A549 (cell line): ENCODE results near the gene SOX13. TPM values are rescaled to one million over a fixed set of nuclear protein-coding genes. Genes with fewer than 3 reads are reported as not detected.

Source experiments
- ATAC-seq, 2 experiments: fragments of 200-7000 bp in 1 of 2; fragments of >200 bp in 1 of 2; cut with Nextera tagmentation in 1 of 2; cut with Tn5 transposase in 1 of 2; 3 replicates each; pipeline versions ENCODE4 v1.8.0 to v1.9.1; 2018 to 2020; ENCODE audit warnings: mild to moderate bottlenecking in 1 of 2, moderate library complexity in 1 of 2
- CTCF ChIA-PET: fragments of 300-600 bp; sonication (Branson Sonifier 250); formaldehyde crosslinking; extraction: SDS; loops from one replicate; lab custom pipeline; 2021; ENCODE audit warnings: antibody characterized with exemption, inconsistent platforms; lab: Yijun Ruan, JAX
- POLR2A ChIA-PET: fragments of 350-600 bp; formaldehyde crosslinking; extraction: SDS; loops from one replicate; lab custom pipeline; 2021; ENCODE audit warnings: antibody characterized with exemption, inconsistent platforms; lab: Yijun Ruan, JAX
- DNase-seq, 2 experiments: peaks; one replicate each; pipeline versions ENCODE4 v3.0.0 to v3.0.0-alpha.2; 2011 to 2016; ENCODE audit warnings: low read depth in 1 of 2, low spot score in 1 of 2
- FAIRE-seq: peaks from 2 replicates; lab custom pipeline; 2011; peaks lifted over from hg19 to GRCh38; lab: Jason Lieb, UNC
- H3K27ac ChIP-seq, 2 experiments: fragments of >200 bp; sonication (Bioruptor Twin); formaldehyde crosslinking; 3 replicates each; pipeline ENCODE4 v1.5.1; 2016 to 2017
- H3K4me1 ChIP-seq: fragments of >200 bp; sonication (Bioruptor Twin); formaldehyde crosslinking; 3 replicates; pipeline ENCODE4 v1.6.1; 2016
- H3K4me2 ChIP-seq: fragments of >200 bp; sonication (Bioruptor Twin); formaldehyde crosslinking; 3 replicates; pipeline ENCODE4 v1.6.1; 2016
- H3K4me3 ChIP-seq: fragments of >200 bp; sonication (Bioruptor Twin); formaldehyde crosslinking; 3 replicates; pipeline ENCODE4 v1.5.1; 2016
- H3K9me3 ChIP-seq: fragments of >200 bp; sonication (Bioruptor Twin); formaldehyde crosslinking; 3 replicates; pipeline ENCODE4 v1.6.1; 2016
- CTCF ChIP-seq: fragments of >200 bp; sonication (Bioruptor Twin); formaldehyde crosslinking; IDR thresholded peaks from 3 replicates; pipeline ENCODE4 v1.5.1; 2016
- GATA3 ChIP-seq: IDR thresholded peaks from 2 replicates; pipeline ENCODE4 v1.6.1; 2012; ENCODE audit warnings: borderline replicate concordance
- JUN ChIP-seq, 2 experiments: fragments of >200 bp; sonication (Bioruptor Twin); formaldehyde crosslinking; IDR thresholded peaks; 2 replicates in 1 of 2; 3 replicates in 1 of 2; pipeline ENCODE4 v1.6.1; 2016 to 2017
- JUNB ChIP-seq: fragments of >200 bp; sonication (Bioruptor Twin); formaldehyde crosslinking; IDR thresholded peaks from 2 replicates; pipeline ENCODE4 v1.6.1; 2016
- KDM5A ChIP-seq: fragments of 200-600 bp; sonication (generic); IDR thresholded peaks from 2 replicates; pipeline ENCODE4 v1.6.1; 2016; ENCODE audit warnings: antibody characterized with exemption, mild to moderate bottlenecking
- MAFK ChIP-seq: fragments of 450-650 bp; IDR thresholded peaks from 2 replicates; pipeline ENCODE4 v1.6.1; 2014; ENCODE audit not compliant: partially characterized antibody
- MYC ChIP-seq: IDR thresholded peaks from 2 replicates; pipeline ENCODE4 v1.6.1; 2012; ENCODE audit warnings: mild to moderate bottlenecking, inconsistent platforms, low read length, improper control_type of control experiment, borderline replicate concordance
- NR3C1 ChIP-seq: fragments of >200 bp; sonication (Bioruptor Twin); formaldehyde crosslinking; IDR thresholded peaks from 3 replicates; pipeline ENCODE4 v1.6.1; 2017
- PHF8 ChIP-seq: fragments of 200-600 bp; sonication (generic); IDR thresholded peaks from 2 replicates; pipeline ENCODE4 v1.6.1; 2016; ENCODE audit warnings: low read depth, mild to moderate bottlenecking, antibody characterized with exemption, moderate library complexity, borderline replicate concordance
- POLR2AphosphoS2 ChIP-seq: conservative IDR thresholded peaks from 2 replicates; pipeline ENCODE4 v1.6.1; 2012; ENCODE audit warnings: low read length, improper control_type of control experiment, inconsistent platforms
- RAD21 ChIP-seq, 2 experiments: fragments of >200 bp in 1 of 2; sonication (Bioruptor Twin) in 1 of 2; formaldehyde crosslinking in 1 of 2; IDR thresholded peaks in 1 of 2; conservative IDR thresholded peaks in 1 of 2; 2 replicates in 1 of 2; 3 replicates in 1 of 2; pipeline ENCODE4 v1.6.1; 2012 to 2018; ENCODE audit warnings: inconsistent platforms in 1 of 2
- RCOR1 ChIP-seq: fragments of 150-350 bp; IDR thresholded peaks from 2 replicates; pipeline ENCODE4 v1.6.1; 2014; ENCODE audit warnings: antibody characterized with exemption, low read length, low read depth
- REST ChIP-seq: fragments of 200-600 bp; sonication (generic); IDR thresholded peaks from 2 replicates; pipeline ENCODE4 v1.6.1; 2016; ENCODE audit warnings: antibody characterized with exemption, mild to moderate bottlenecking, moderate library complexity
- RNF2 ChIP-seq: fragments of 200-600 bp; sonication (generic); IDR thresholded peaks from 2 replicates; pipeline ENCODE4 v1.6.1; 2016; ENCODE audit warnings: low read depth, mild to moderate bottlenecking, antibody characterized with exemption, moderate library complexity, borderline replicate concordance
- SMC3 ChIP-seq: fragments of >200 bp; sonication (Bioruptor Twin); formaldehyde crosslinking; IDR thresholded peaks from 3 replicates; pipeline ENCODE4 v1.6.1; 2018; ENCODE audit warnings: inconsistent platforms
- TP53 ChIP-seq: fragments of 250-450 bp; sonication (Bioruptor Pico); IDR thresholded peaks from 2 replicates; pipeline ENCODE4 v1.5.0; 2021; ENCODE audit warnings: mild to moderate bottlenecking, moderate library complexity
- ZSCAN20 ChIP-seq: fragments of 250-450 bp; sonication (Bioruptor Pico); IDR thresholded peaks from 2 replicates; pipeline ENCODE4 v1.8.0; 2022; ENCODE audit warnings: mild to moderate bottlenecking, moderate library complexity
- WGBS: methylation state at CpG from one replicate; pipeline ENCODE4 v1.1.6; 2017; ENCODE audit errors: missing lambda C conversion rate; 5-methylcytosine and 5-hydroxymethylcytosine counted together
- polyA plus RNA-seq, 4 experiments: library from polyadenylated mRNA; depleted of rRNA in 3 of 4; stranded (reverse); fragments of >200 nt; fragmentation: RNase III in 1 of 4; extraction: RNeasy Plus Mini Kit Qiagen cat#74134 plus additional on column Dnase treatment in 1 of 4; gene quantifications; 2 replicates in 3 of 4; 3 replicates in 1 of 4; pipeline ENCODE4 v1.2.3, GENCODE V29; 2011 to 2017
- TF ChIP-seq, protein P1 (sequence below): IDR thresholded peaks from 2 replicates; pipeline ENCODE4 v1.6.1; 2012

SOX13 gene
- polyA plus RNA-seq, 2 of the 4 experiments (the other 2 are of a cell fraction), result 6.8 to 9.8 TPM

- TF ChIP-seq RAD21 (conservative IDR thresholded peaks at IDR 0.05 in 1 of 2, IDR thresholded peaks at IDR 0.05 in 1 of 2), result no peak
- no peak for TF ChIP-seq PHF8
- no peak for TF ChIP-seq JUNB
- TF ChIP-seq MYC, result no peak
- no peak for TF ChIP-seq TP53
- TF ChIP-seq CTCF, result no peak
- TF ChIP-seq MAFK, result no peak
- no peak for TF ChIP-seq ZSCAN20 (CRISPR knock-in tag)
- TF ChIP-seq RNF2, result no peak
- no peak for TF ChIP-seq SMC3
- no peak for TF ChIP-seq REST
- H3K9me3 ChIP-seq, result no peaks in the 10 kb centered on the region
- peaks cover 38% of the 10 kb centered on the region for H3K4me1 ChIP-seq
- ATAC-seq, result no peak
- POLR2A ChIA-PET, result no interaction called here
- H3K4me2 ChIP-seq, result no peak overlapping the region
- no peak for FAIRE-seq
- no peak overlapping the region for H3K4me3 ChIP-seq
- no peak for DNase-seq
- WGBS, result 93% methylated on average over 4 of the region's 4 CpGs
- H3K27ac ChIP-seq, result no peak overlapping the region
- CTCF ChIA-PET, result interaction anchor here (4.4 to 4.6 kb wide), 3 partner anchors 53 to 205 kb away, joined by 28 to 53 read pairs (median 28); no protein-coding TSS in a partner anchor
Measured at GRCh38 chr1:204075890-204076846, 3.3 kb downstream of the SOX13 start.

DNA sequence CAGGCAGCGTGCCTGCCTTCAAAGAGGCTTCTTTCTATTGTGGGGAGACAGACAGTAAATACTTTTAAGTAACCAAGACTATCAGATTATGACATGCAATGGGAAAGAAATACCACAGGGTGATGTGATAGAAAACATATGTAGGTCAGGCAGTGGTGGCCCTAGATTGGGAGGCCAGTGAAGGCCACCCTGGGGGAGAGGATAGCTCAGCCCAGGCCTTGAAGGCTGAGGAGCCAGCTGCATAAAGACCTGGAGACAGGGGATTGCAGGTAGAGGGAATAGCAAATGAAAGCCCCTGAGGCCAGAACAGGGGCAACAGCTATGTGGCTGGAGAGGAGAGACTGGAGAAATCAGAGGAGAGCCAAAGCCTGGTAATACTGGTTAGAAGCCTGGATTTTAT is 4.0 kb downstream of the SOX13 start:
- WGBS, result 100% methylated on average over 1 of the region's 1 CpG
- Histone ChIP-seq H3K27ac (no peak overlapping the region), H3K9me3 (no peaks in the 10 kb centered on the region), H3K4me1 (peaks cover 41% of the 10 kb centered on the region), H3K4me3 (no peak overlapping the region), H3K4me2 (no peak overlapping the region)
- POLR2A ChIA-PET, result no interaction called here
- no peak for TF ChIP-seq REST
- no peak for TF ChIP-seq RAD21 (conservative IDR thresholded peaks at IDR 0.05 in 1 of 2, IDR thresholded peaks at IDR 0.05 in 1 of 2)
- TF ChIP-seq POLR2AphosphoS2, result no peak
- TF ChIP-seq JUN (IDR thresholded peaks at IDR 0.05), result no peak
- no peak for TF ChIP-seq NR3C1
- TF ChIP-seq, protein P1, sequence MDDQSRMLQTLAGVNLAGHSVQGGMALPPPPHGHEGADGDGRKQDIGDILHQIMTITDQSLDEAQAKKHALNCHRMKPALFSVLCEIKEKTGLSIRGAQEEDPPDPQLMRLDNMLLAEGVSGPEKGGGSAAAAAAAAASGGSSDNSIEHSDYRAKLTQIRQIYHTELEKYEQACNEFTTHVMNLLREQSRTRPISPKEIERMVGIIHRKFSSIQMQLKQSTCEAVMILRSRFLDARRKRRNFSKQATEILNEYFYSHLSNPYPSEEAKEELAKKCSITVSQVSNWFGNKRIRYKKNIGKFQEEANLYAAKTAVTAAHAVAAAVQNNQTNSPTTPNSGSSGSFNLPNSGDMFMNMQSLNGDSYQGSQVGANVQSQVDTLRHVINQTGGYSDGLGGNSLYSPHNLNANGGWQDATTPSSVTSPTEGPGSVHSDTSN, result no peak
- no peak for TF ChIP-seq RCOR1
- no peak for TF ChIP-seq KDM5A
- no peak for TF ChIP-seq GATA3
- CTCF ChIA-PET, result interaction anchor here (4.6 kb wide), 1 partner anchor 205 kb away, joined by 28 read pairs; no protein-coding TSS in a partner anchor
- no peak for DNase-seq
- no peak for FAIRE-seq
- ATAC-seq, result no peak
